ENCODE measurements around the gene SNED1.

Gene SNED1

DNA sequence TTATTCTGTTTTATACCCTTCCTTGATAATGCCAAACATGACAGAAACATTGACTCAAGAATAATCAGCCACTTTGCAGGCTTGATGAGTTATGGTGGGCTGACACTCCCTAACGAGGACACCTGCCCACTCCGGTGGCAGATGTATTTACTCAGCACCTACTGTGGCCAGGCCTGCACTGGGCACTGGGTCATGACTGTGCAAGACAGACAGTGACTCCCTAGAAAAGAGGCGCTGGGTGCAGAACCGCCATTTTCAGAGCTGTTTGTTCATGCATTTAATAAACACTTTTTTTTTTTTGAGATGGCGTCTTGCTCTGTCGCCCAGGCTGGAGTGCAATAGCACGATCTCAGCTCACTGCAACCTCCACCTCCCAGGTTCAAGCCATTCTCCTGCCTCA, 32.5 kb downstream of the SNED1 start:
- DNase-seq, result no peak

GRCh38 chr2:241031436-241032165, 33.2 kb downstream of the SNED1 start:
- no peak for DNase-seq

- DNase-seq, result no peak
Measured at GRCh38 chr2:241033336-241033987, 35.0 kb downstream of the SNED1 start.

DNA sequence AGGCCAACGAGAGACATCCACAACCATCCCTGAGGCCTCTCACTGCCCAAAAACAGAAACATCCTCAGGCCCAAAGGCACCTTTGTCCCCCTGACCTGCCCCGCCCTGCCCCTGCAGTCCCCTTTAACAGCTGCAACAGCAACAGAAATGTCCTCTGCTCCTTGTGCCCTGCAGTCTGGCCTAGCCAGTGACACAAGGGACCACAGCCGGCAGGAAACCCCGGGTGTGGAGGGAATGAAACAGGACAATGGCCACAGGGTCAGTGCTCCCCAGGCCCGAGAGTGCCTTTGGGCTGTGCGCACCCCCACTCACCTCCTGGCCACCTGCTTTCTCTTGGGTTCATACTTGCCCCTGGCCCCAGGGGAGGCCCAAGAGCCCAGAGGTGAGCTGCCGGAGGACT, 35.6 kb downstream of the SNED1 start:
- DNase-seq, result no peak

- no peak for DNase-seq
Measured at GRCh38 chr2:241034490-241035141, 36.2 kb downstream of the SNED1 start.

- DNase-seq, result no peak
Measured at GRCh38 chr2:241035142-241035817, 36.9 kb downstream of the SNED1 start.

DNA sequence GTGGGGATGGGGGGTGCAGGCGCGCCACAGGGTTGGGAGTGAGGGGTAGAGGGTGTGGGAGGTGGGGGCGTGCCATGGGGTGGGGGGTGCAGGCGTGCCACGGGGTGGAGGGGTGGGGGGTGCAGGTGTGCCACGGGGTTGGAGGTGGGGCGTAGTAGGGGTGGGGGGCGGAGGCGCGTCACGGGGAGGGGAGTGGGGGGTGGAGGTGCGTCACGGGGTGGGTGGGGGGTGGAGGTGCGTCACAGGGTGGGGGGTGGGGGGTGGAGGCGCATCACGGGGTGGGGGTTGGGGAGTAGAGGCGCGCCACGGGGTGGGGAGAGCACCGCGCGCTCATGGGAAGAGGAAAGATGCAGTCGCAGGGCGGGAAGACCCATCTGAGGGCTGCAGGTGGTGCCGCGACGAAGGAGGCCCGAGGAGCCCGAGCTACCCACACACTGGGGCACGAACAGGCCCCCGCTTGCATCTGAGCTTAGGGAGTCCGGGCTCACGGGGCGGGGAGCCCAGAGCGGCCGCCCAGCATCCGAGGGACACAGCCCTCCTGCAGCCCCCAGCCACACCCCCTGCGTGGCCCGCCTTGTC, 37.5 kb downstream of the SNED1 start:
- no peak for DNase-seq

GRCh38 chr2:241036397-241036963, 38.1 kb downstream of the SNED1 start:
- peak; percentile 76 for DNase-seq

DNA sequence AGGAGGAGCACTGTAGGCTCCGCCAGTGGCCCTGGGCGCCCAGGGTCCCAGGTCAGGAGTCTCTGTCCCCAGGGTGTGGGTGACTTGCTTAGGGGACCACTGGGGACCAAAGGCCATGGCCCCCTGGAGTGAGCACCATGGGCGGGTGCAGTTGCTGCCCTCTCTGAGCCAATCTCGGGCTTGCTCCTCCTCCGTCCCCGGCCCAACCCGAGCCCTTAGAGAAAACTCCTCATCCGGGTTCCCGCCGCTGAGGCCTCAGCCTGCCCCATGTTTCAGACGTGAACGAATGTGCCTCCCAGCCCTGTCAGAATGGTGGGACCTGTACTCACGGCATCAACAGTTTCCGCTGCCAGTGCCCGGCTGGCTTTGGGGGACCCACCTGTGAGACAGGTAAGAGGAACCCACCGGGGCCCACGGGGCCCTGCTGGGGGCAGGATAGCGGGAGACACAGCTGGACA, 38.6 kb downstream of the SNED1 start:
- no peak for DNase-seq

- no peak for DNase-seq
Measured at GRCh38 chr2:241037498-241037897, 39.1 kb downstream of the SNED1 start.

DNA sequence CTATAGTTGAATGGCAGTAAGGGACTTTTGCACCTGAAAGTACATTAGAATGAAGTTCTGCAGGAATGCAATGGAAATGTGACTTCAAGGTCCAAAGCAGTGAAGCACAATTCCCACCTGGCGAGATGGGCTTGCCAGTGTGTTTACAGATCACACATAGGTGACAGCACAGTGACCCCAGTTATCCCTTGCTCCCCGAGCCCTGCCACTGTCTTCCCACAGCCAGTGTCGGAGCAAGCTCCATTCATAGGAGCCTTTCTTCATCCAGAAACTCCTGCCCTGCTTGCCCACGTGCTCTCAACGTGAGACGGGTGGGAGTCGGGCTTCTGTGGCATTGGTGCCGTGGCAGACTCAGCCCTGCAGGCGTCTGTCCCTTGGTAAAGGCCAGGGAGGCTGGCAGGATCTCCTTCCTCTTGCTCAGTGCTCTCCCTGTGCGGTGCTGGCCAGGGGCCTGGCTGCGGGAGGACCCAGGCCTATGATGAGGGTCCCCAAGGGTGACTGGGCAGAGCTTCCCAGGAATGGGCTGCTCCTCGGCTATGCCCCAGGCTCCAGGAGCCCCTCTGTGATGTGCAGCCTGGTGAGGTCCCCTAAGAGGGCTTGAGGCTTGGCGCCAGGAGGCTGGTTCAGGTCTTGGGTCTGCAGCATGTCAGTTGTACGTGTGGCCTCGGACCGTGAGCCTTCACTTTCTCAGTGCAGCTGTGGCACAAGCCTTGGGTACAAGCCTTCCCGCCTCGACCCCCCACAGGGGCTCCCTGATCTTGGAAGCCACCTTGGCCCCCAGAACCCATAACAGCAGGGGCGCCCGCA, 40.2 kb downstream of the SNED1 start:
- no peak for DNase-seq

DNA sequence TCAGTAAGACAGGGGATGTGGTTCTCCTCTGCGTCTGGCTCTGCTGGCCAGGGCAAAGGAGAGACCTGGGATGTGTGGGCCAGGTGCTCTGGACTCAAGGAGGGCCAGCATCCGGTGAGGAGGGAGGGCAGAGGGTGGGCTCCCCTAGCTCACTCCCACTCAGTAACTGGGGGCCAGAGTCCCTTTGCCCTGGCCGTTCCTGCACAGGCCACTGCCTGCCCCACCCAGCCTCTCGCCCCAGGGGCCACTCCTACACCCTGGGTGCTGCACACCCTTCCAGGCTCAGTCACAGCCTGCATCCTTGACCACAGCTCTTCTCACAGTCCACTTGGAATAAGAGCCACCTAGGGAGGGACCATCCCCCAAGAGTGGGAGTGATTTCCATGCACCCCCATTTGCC, 41.0 kb downstream of the SNED1 start:
- no peak for DNase-seq

GRCh38 chr2:241040081-241040803, 41.8 kb downstream of the SNED1 start:
- no peak for DNase-seq

DNA sequence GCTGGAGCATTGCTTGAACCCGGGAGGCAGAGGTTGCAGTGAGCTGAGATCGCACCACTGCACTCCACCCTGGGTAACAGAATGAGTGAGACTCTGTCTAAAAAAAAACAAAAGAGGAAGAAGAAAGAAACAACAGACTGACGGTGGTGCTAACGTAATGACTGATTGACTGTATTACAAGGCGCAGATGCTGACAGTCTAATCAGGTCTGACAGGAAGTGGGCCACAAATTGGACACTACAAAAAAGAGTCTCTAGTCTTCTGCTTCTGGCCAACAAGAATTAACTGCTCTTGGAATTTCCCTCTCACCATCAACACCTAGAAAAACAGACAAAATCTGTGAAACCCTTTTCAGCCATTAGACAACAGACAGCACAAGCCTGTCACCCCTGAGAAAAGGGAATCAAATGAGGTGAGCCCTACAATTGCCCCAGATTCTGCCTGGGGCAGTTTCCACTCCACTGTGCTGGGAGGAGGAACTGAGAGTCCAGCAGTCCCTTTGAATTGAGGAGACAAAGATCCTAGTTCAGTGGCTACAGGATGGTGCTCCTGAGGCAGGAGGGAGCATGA, 43.3 kb downstream of the SNED1 start:
- no peak for DNase-seq

GRCh38 chr2:241043581-241043980, 45.2 kb downstream of the SNED1 start:
- DNase-seq, result no peak

DNA sequence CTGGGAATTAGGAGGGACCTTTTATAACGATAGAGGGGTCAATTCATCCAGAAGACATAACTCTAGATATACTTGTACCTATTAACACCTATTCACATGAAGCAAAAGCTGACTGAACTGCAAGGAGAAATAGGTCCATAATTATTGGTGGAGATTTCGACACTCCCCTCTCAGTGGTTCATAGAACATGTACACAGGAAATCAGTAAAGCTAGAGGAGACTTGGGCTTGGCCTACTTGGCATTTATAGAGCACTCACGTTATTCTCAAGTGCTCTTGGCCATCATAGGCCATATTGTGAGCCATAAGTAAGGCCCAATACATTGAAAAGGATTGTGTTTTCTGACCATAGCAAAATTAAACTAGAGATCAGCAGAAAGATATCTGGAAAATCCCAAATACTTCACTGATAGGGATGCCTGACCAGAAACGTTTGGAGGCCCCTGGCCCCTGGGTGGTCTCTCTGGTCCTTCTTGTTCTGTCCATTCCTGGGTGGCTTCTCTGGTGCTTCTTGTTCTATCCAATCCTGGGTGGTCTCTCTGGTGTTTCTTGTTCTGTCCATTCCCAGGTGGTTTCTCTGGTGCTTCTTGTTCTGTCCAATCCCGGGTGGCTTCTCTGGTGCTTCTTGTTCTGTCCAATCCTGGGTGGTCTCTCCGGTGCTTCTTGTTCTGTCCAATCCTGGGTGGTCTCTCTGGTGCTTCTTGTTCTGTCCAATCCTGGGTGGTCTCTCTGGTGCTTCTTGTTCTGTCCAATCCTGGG, 49.0 kb downstream of the SNED1 start:
- DNase-seq, result no peak

DNA sequence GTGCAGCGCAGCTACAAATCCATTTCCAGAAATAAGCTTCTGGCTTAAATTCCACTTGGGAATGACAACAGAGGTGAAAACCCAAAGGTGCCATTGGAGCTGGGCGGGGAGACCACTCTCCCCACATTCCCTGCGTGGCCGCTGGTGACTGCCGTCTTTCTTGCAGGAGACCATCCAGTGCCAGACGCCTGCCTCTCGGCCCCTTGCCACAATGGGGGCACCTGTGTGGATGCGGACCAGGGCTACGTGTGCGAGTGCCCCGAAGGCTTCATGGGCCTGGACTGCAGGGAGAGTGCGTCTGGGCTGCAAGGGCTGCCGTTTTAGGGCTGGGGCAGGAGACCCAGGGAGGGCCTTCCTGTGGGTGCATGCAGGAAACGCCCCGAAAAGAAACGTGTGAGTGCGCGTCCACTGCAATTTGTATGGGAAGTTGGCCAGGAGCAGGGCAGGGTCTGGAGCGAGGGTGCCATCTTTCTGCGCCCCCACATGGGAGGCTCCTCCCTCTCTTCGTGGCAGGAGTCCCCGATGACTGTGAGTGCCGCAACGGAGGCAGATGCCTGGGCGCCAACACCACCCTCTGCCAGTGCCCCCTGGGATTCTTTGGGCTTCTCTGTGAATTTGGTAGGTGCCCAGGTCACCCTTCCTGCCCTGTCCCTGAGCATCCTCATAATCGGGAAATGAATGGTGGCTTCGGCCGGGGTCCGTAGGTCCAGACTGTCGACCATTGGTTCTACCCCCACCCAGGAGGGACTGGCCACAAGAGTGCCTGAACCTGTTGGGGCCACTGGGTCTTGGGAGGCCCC, 49.9 kb downstream of the SNED1 start:
- DNase-seq, result no peak

DNA sequence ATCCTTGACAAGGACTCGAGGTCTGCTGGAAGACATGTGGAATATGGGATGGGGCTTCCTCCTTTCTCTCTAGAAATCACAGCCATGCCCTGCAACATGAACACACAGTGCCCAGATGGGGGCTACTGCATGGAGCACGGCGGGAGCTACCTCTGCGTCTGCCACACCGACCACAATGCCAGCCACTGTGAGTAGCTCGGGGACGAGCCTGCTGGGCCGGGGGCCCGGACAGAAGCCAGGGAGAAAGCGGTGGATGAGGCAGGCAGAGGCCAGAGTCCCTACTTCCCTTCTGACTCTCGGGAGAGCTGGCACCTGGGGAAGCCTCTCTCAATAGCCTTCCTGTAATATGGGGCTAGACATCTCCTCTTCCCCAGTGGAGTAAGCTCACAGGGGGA, 50.5 kb downstream of the SNED1 start:
- DNase-seq, result no peak

Measured in activated CD8-positive, alpha-beta memory T cell treated with anti-CD3 and anti-CD28 coated beads, Interleukin-2, amount 50 U/mL, for 48 hours (primary cell).